WTC11 (cell line): ENCODE data around the gene KTI12. TPM values are rescaled to one million over a fixed set of nuclear protein-coding genes. Genes with fewer than 3 reads are reported as not detected.

Experiments
- ATF1 ChIP-seq: sonication (generic); formaldehyde crosslinking; IDR thresholded peaks from 2 replicates; pipeline ENCODE4 v1.8.1; 2023; ENCODE audit warnings: mild to moderate bottlenecking, moderate library complexity, missing genetic modification reagents
- ATF3 ChIP-seq: sonication (generic); formaldehyde crosslinking; conservative IDR thresholded peaks from 2 replicates; pipeline ENCODE4 v1.8.1; 2022; ENCODE audit warnings: mild to moderate bottlenecking, missing genetic modification reagents
- ATF6 ChIP-seq: sonication (generic); formaldehyde crosslinking; IDR thresholded peaks from 2 replicates; pipeline ENCODE4 v1.8.1; 2023; ENCODE audit warnings: mild to moderate bottlenecking, missing genetic modification reagents
- CDX4 ChIP-seq: fragments of 250-450 bp; sonication (Bioruptor Pico); IDR thresholded peaks from 2 replicates; pipeline ENCODE4 v1.9.0; 2021; ENCODE audit warnings: moderate library complexity, mild to moderate bottlenecking, inconsistent platforms, borderline replicate concordance
- CREB1 ChIP-seq: sonication (generic); formaldehyde crosslinking; IDR thresholded peaks from 2 replicates; pipeline ENCODE4 v1.8.0; 2023; ENCODE audit warnings: mild to moderate bottlenecking, missing genetic modification reagents
- CREM ChIP-seq: sonication (generic); formaldehyde crosslinking; IDR thresholded peaks from 2 replicates; pipeline ENCODE4 v1.8.1; 2022; ENCODE audit warnings: mild to moderate bottlenecking, missing genetic modification reagents, moderate library complexity
- E2F1 ChIP-seq: sonication (generic); formaldehyde crosslinking; IDR thresholded peaks from 2 replicates; pipeline ENCODE4 v1.8.0; 2022; ENCODE audit warnings: mild to moderate bottlenecking, missing genetic modification reagents
- E2F4 ChIP-seq: sonication (generic); formaldehyde crosslinking; IDR thresholded peaks from 2 replicates; pipeline ENCODE4 v1.8.1; 2022; ENCODE audit warnings: low read depth, mild to moderate bottlenecking, moderate library complexity, missing genetic modification reagents, borderline replicate concordance
- FOXJ3 ChIP-seq: sonication (generic); formaldehyde crosslinking; IDR thresholded peaks from 2 replicates; pipeline ENCODE4 v1.9.0; 2021; ENCODE audit warnings: missing genetic modification reagents, mild to moderate bottlenecking, borderline replicate concordance
- FOXP4 ChIP-seq: sonication (generic); formaldehyde crosslinking; IDR thresholded peaks from 2 replicates; pipeline ENCODE4 v1.8.0; 2022; ENCODE audit warnings: mild to moderate bottlenecking, missing genetic modification reagents
- HMGA2 ChIP-seq: fragments of 250-450 bp; sonication (Bioruptor Pico); IDR thresholded peaks from 2 replicates; pipeline ENCODE4 v1.4.0; 2021; ENCODE audit warnings: mild to moderate bottlenecking, moderate library complexity
- IRF2 ChIP-seq: sonication (generic); formaldehyde crosslinking; IDR thresholded peaks from 2 replicates; pipeline ENCODE4 v1.8.0; 2022; ENCODE audit warnings: low read depth, missing genetic modification reagents, borderline replicate concordance
- JUN ChIP-seq: sonication (generic); formaldehyde crosslinking; IDR thresholded peaks from 2 replicates; pipeline ENCODE4 v1.8.0; 2023; ENCODE audit warnings: mild to moderate bottlenecking, missing genetic modification reagents
- KAT7 ChIP-seq: sonication (generic); formaldehyde crosslinking; IDR thresholded peaks from 2 replicates; pipeline ENCODE4 v1.8.1; 2023; ENCODE audit warnings: missing genetic modification reagents, mild to moderate bottlenecking, borderline replicate concordance
- NFE2L1 ChIP-seq: sonication (generic); formaldehyde crosslinking; IDR thresholded peaks from 2 replicates; pipeline ENCODE4 v1.8.1; 2023; ENCODE audit warnings: missing genetic modification reagents
- NR1H2 ChIP-seq: sonication (generic); formaldehyde crosslinking; IDR thresholded peaks from 2 replicates; pipeline ENCODE4 v1.9.0; 2021; ENCODE audit warnings: mild to moderate bottlenecking, moderate library complexity, missing genetic modification reagents
- OVOL2 ChIP-seq: fragments of 250-450 bp; sonication (Bioruptor Pico); IDR thresholded peaks from 2 replicates; pipeline ENCODE4 v1.9.0; 2021; ENCODE audit warnings: mild to moderate bottlenecking, borderline replicate concordance
- RELA ChIP-seq: sonication (generic); formaldehyde crosslinking; IDR thresholded peaks from 2 replicates; pipeline ENCODE4 v1.8.1; 2022; ENCODE audit warnings: missing genetic modification reagents, mild to moderate bottlenecking, borderline replicate concordance
- RORB ChIP-seq: fragments of 250-450 bp; sonication (Bioruptor Pico); IDR thresholded peaks from 2 replicates; pipeline ENCODE4 v1.9.0; 2021; ENCODE audit warnings: mild to moderate bottlenecking
- SP1 ChIP-seq: sonication (generic); formaldehyde crosslinking; conservative IDR thresholded peaks from 2 replicates; pipeline ENCODE4 v1.8.1; 2022; ENCODE audit warnings: missing genetic modification reagents
- TEAD1 ChIP-seq: sonication (generic); formaldehyde crosslinking; IDR thresholded peaks from 2 replicates; pipeline ENCODE4 v1.8.0; 2022; ENCODE audit warnings: mild to moderate bottlenecking, missing genetic modification reagents
- ZMAT4 ChIP-seq: fragments of 250-450 bp; sonication (Bioruptor Pico); IDR thresholded peaks from 2 replicates; pipeline ENCODE4 v1.9.0; 2021; ENCODE audit warnings: mild to moderate bottlenecking
- ZNF263 ChIP-seq: sonication (generic); formaldehyde crosslinking; IDR thresholded peaks from 2 replicates; pipeline ENCODE4 v1.8.1; 2022; ENCODE audit warnings: low read depth, mild to moderate bottlenecking, moderate library complexity, missing genetic modification reagents
- ZNF396 ChIP-seq: fragments of 250-450 bp; sonication (Bioruptor Pico); IDR thresholded peaks from 2 replicates; pipeline ENCODE4 v1.8.0; 2021; ENCODE audit warnings: mild to moderate bottlenecking, moderate library complexity, borderline replicate concordance
- ZNF532 ChIP-seq: fragments of 250-450 bp; sonication (Bioruptor Pico); IDR thresholded peaks from 2 replicates; pipeline ENCODE4 v1.9.0; 2021; ENCODE audit warnings: mild to moderate bottlenecking, borderline replicate concordance
- total RNA-seq: library from RNA; stranded (reverse); gene quantifications from 3 replicates; pipeline ENCODE4 v1.2.3, GENCODE V29; 2021

KTI12 gene
- total RNA-seq, 1 experiment from 2014 or later: 10.1 TPM

- TF ChIP-seq TEAD1 (CRISPR knock-in tag): peak; percentile 48; the same call in 1 of the 2 replicates
- no peak for TF ChIP-seq IRF2
- no peak for TF ChIP-seq NFE2L1 (CRISPR knock-in tag)
- TF ChIP-seq ATF6 (CRISPR knock-in tag): no peak
- no peak for TF ChIP-seq NR1H2
- no peak for TF ChIP-seq ZMAT4 (CRISPR knock-in tag)
- TF ChIP-seq CREB1 (CRISPR knock-in tag): peak; percentile 53; the same call in 1 of the 2 replicates
- no peak for TF ChIP-seq ZNF532 (CRISPR knock-in tag)
- TF ChIP-seq HMGA2 (CRISPR knock-in tag): no peak
- TF ChIP-seq E2F4 (CRISPR knock-in tag): no peak
- TF ChIP-seq CDX4 (CRISPR knock-in tag): no peak
- peak; percentile 98 for TF ChIP-seq KAT7 (CRISPR knock-in tag)
- TF ChIP-seq SP1 (CRISPR knock-in tag): 0 out of 2 replicates have a peak, but pooled peaks have one; percentile 27
- no peak for TF ChIP-seq FOXJ3 (CRISPR knock-in tag)
- TF ChIP-seq RORB (CRISPR knock-in tag): no peak
- no peak; the same call in 1 of the 2 replicates for TF ChIP-seq ATF1 (CRISPR knock-in tag)
- TF ChIP-seq CREM (CRISPR knock-in tag): no peak; the same call in 1 of the 2 replicates
- TF ChIP-seq RELA: peak; percentile 73; the same call in 1 of the 2 replicates
- no peak; the same call in 1 of the 2 replicates for TF ChIP-seq JUN (CRISPR knock-in tag)
- no peak for TF ChIP-seq ZNF263 (CRISPR knock-in tag)
- TF ChIP-seq ATF3 (CRISPR knock-in tag): no peak
- peak; percentile 75; the same call in 1 of the 2 replicates for TF ChIP-seq FOXP4 (CRISPR knock-in tag)
- no peak for TF ChIP-seq E2F1 (CRISPR knock-in tag)
- no peak for TF ChIP-seq ZNF396 (CRISPR knock-in tag)
- TF ChIP-seq OVOL2 (CRISPR knock-in tag): no peak
Observed at GRCh38 chr1:52033190-52034049, at the start of gene KTI12 (continued).
